Caco-2 (cell line): ENCODE results near the gene CYP2A7. TPM values are rescaled to one million over a fixed set of nuclear protein-coding genes. Genes with fewer than 3 reads are reported as not detected.
"Not testable (repeated sequence)": the region's sequence is repeated elsewhere in the genome, so short reads cannot be mapped to it uniquely, and the experiment has no call there.

Experiments
- BruUV-seq: library from RNA; stranded (reverse); fragments of 400-500 nt; replicated peaks from 2 replicates; lab custom pipeline; 2021; lab: Mats Ljungman, UMichigan
- CTCF ChIA-PET: fragments of 300-600 bp; sonication (Branson Sonifier 250); formaldehyde crosslinking; loops from one replicate; lab custom pipeline; 2022; ENCODE audit warnings: antibody characterized with exemption; lab: Charles Lee
- POLR2A ChIA-PET: fragments of 300-600 bp; sonication (Branson Sonifier 250); formaldehyde crosslinking; loops from one replicate; lab custom pipeline; 2022; ENCODE audit warnings: antibody characterized with exemption; lab: Charles Lee
- DNase-seq, 2 experiments: peaks; one replicate each; pipeline versions ENCODE4 v3.0.0 to v3.0.0-alpha.2; 2020 to 2022
- H3K27me3 ChIP-seq: replicated peaks from 2 replicates; pipeline ENCODE4 v1.6.0; 2011; ENCODE audit warnings: low read length; ENCODE audit not compliant: control insufficient read depth, insufficient read depth
- H3K36me3 ChIP-seq: 2 replicates; pipeline ENCODE4 v1.5.1; 2011; ENCODE audit warnings: low read length; ENCODE audit not compliant: control insufficient read depth, insufficient read depth
- H3K4me1 ChIP-seq: fragments of 250-450 bp; sonication (Bioruptor Pico); 2 replicates; pipeline ENCODE4 v1.5.1; 2020; ENCODE audit warnings: mild to moderate bottlenecking
- H3K4me3 ChIP-seq: 2 replicates; pipeline ENCODE4 v1.5.1; 2011; ENCODE audit warnings: low read depth, mild to moderate bottlenecking, control low read depth, low read length
- H3K9me3 ChIP-seq: fragments of 250-450 bp; sonication (Bioruptor Pico); 2 replicates; pipeline ENCODE4 v1.5.1; 2020; ENCODE audit warnings: mild to moderate bottlenecking, moderate library complexity
- H3K27ac Mint-ChIP-seq: one replicate; pipeline ENCODE4 v1.8.0; 2022; ENCODE audit warnings: mixed read lengths; ENCODE audit not compliant: unreplicated experiment
- H3K27me3 Mint-ChIP-seq: one replicate; pipeline ENCODE4 v1.8.0; 2022; ENCODE audit warnings: mixed read lengths; ENCODE audit not compliant: insufficient read depth, unreplicated experiment
- H3K36me3 Mint-ChIP-seq: one replicate; pipeline ENCODE4 v1.8.0; 2022; ENCODE audit warnings: mild to moderate bottlenecking, mixed read lengths; ENCODE audit not compliant: insufficient read depth, unreplicated experiment
- H3K4me1 Mint-ChIP-seq: one replicate; pipeline ENCODE4 v1.8.0; 2022; ENCODE audit warnings: low read depth, mixed read lengths; ENCODE audit not compliant: unreplicated experiment
- H3K4me3 Mint-ChIP-seq: one replicate; pipeline ENCODE4 v1.8.0; 2022; ENCODE audit warnings: mild to moderate bottlenecking, moderate library complexity, mixed read lengths; ENCODE audit not compliant: unreplicated experiment
- H3K9me3 Mint-ChIP-seq: one replicate; pipeline ENCODE4 v1.8.0; 2022; ENCODE audit warnings: mixed read lengths; ENCODE audit not compliant: unreplicated experiment
- CTCF ChIP-seq, 2 experiments: fragments of 200-600 bp in 1 of 2; IDR thresholded peaks; 1 replicate in 1 of 2; 2 replicates in 1 of 2; pipeline versions ENCODE4 v1.5.1 to v1.8.0; 2011 to 2022; ENCODE audit warnings: antibody characterized with exemption in 1 of 2, control low read depth in 1 of 2, inconsistent platforms in 1 of 2, low read depth in 1 of 2, low read length in 1 of 2, mild to moderate bottlenecking in 1 of 2, moderate library complexity in 1 of 2; ENCODE audit not compliant: insufficient read depth in 1 of 2, severe bottlenecking in 1 of 2, unreplicated experiment in 1 of 2
- intact Hi-C: fragments of 100-400 bp; cut with micrococcal nuclease; formaldehyde crosslinking; loops from one replicate; pipeline ENCODE4 v1.10.0; 2022; ENCODE audit not compliant: unreplicated experiment
- total RNA-seq: library from RNA; stranded (reverse); gene quantifications from 2 replicates; pipeline ENCODE4 v1.2.3, GENCODE V29; 2022

CYP2A7 gene
- total RNA-seq, 1 experiment from 2014 or later = not detected

GRCh38 chr19:40927567-40927966, 45.5 kb upstream of the CYP2A7 start:
- Histone ChIP-seq H3K9me3 (peaks cover 14% of the 10 kb centered on the region), H3K36me3 (no peaks in the 10 kb centered on the region), H3K4me3 (no peak overlapping the region), H3K4me1 (peaks cover 43% of the 10 kb centered on the region), H3K27me3 (no peaks in the 10 kb centered on the region)
- no peak overlapping the region for H3K27ac Mint-ChIP-seq
- no peak overlapping the region for H3K4me3 Mint-ChIP-seq
- POLR2A ChIA-PET = no interaction called here
- DNase-seq = no peak
- H3K9me3 Mint-ChIP-seq = peaks cover 56% of the 10 kb centered on the region
- CTCF ChIA-PET = no interaction called here
- no TSS peak for BruUV-seq
- peaks cover 29% of the 10 kb centered on the region for H3K4me1 Mint-ChIP-seq
- intact Hi-C loops = no loop called here
- TF ChIP-seq CTCF (IDR thresholded peaks at IDR 0.05; ENCODE audit: insufficient read depth in 1 of 2, low read depth in 1 of 2, low read length in 1 of 2, severe bottlenecking in 1 of 2, unreplicated experiment in 1 of 2) = no peak
- H3K27me3 Mint-ChIP-seq = no peaks in the 10 kb centered on the region
- peaks cover 6% of the 10 kb centered on the region for H3K36me3 Mint-ChIP-seq

DNA sequence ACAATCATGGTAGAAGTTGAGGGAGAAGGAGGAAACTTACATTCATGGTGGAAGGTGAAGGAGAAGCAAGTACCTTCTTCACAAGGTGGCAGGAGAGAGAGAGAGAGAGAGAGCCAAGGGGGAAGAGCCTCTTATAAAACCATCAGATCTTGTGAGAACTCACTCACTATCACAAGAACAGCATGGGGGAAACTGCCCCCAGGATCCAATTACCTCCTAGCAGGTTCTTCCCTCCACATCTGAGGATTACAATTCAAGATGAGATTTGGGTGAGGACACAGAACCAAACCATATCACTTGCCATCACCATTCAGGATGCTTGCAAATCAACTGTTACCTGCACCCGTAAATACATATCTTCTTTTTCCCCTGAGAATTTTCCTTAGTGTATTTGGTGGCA, 44.2 kb upstream of the CYP2A7 start:
- H3K27me3 Mint-ChIP-seq, CTCF ChIA-PET, H3K36me3 ChIP-seq, BruUV-seq, H3K27me3 ChIP-seq, H3K4me3 Mint-ChIP-seq, H3K4me3 ChIP-seq, DNase-seq, POLR2A ChIA-PET, intact Hi-C loops: not testable (repeated sequence)
- Mint-ChIP-seq H3K36me3 (peaks cover 19% of the 10 kb centered on the region), H3K4me1 (peaks cover 41% of the 10 kb centered on the region), H3K27ac (peak overlapping the region; percentile 1), H3K9me3 (peaks cover 66% of the 10 kb centered on the region)
- Histone ChIP-seq H3K9me3 (peaks cover 23% of the 10 kb centered on the region), H3K4me1 (peaks cover 53% of the 10 kb centered on the region)

DNA sequence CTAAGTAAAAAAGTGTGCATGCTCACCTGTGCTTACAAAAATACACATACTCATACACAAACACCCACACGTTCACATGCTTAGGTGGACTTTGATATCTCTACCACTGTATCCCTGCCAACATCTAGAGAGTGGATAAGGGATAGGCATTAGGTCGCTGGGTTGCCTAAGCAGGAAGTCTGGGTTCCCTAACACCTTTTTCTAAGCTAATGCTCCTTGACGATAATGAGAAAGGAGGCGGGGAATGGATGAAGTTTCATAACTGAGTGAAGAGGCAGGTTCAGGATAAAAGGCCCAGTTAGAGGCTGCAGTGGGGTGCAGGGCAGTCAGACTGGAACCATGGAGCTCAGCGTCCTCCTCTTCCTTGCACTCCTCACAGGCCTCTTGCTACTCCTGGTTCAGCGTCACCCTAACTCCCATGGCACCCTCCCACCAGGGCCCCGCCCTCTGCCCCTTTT, 41.9 kb upstream of the CYP2A7 start:
- Mint-ChIP-seq H3K27me3 (no peaks in the 10 kb centered on the region), H3K36me3 (peaks cover 32% of the 10 kb centered on the region), H3K4me1 (peaks cover 37% of the 10 kb centered on the region), H3K4me3 (no peak overlapping the region), H3K9me3 (peaks cover 56% of the 10 kb centered on the region), H3K27ac (peak overlapping the region; percentile 96)
- CTCF ChIA-PET = no interaction called here
- H3K27me3 ChIP-seq = no peaks in the 10 kb centered on the region
- intact Hi-C loops = loop anchor here (5.0 kb wide), 1 partner anchor 98 kb away; no protein-coding TSS in a partner anchor
- no peaks in the 10 kb centered on the region for H3K36me3 ChIP-seq
- BruUV-seq = no TSS peak
- DNase-seq = no peak
- no peak for TF ChIP-seq CTCF (IDR thresholded peaks at IDR 0.05; ENCODE audit: insufficient read depth in 1 of 2, low read depth in 1 of 2, low read length in 1 of 2, severe bottlenecking in 1 of 2, unreplicated experiment in 1 of 2)
- H3K9me3 ChIP-seq = peaks cover 37% of the 10 kb centered on the region
- peaks cover 57% of the 10 kb centered on the region for H3K4me1 ChIP-seq
- H3K4me3 ChIP-seq = no peak overlapping the region
- POLR2A ChIA-PET = no interaction called here

DNA sequence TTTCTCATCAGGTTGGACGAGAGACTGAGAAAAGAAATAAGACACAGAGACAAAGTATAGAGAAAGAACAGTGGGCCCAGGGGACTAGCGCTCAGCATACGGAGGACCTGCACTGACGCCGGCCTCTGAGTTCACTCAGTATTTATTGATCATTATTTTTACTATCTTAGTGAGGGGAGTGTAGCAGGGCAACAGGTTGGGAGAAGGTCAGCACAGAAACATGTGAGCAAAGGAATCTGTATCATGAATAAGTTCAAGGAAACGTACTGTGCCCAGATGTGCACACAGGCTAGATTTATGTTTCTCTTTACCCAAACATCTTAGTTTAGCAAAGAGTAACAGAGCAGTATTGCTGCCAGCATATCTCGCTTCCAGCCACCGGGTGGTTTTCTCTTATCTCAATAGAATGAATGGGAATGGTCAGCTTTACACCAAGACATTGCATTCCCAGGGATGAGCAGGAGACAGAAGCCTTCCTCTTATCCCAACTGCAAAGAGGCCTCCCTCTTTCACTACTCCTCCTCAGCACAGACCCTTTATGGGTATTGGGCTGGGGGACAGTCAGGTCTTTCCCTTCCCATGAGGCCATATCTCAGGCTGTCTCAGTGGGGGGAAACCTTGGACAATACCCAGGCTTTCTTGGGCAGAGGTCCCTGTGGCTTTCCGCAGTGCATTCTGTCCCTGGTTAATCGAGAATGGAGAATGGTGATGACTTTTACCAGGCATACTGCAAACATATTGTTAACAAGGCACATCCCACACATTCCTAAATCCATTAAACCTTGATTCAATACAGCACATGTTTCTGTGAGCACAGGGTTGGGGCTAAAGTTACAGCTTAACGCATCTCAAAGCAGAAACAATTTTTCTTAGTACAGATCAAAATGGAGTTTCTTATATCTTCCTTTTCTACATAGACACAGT, 40.5 kb upstream of the CYP2A7 start:
- intact Hi-C loops = loop anchor here (5.0 kb wide), 1 partner anchor 100 kb away; no protein-coding TSS in a partner anchor
- peak in 1 of 2 experiments; percentile 52 for DNase-seq
- Mint-ChIP-seq H3K27ac (peak overlapping the region; percentile 96), H3K36me3 (peaks cover 32% of the 10 kb centered on the region), H3K4me3 (peak overlapping the region; percentile 56), H3K4me1 (peaks cover 28% of the 10 kb centered on the region), H3K9me3 (peaks cover 56% of the 10 kb centered on the region)
- BruUV-seq, H3K36me3 ChIP-seq, H3K4me3 ChIP-seq, H3K27me3 ChIP-seq, POLR2A ChIA-PET, H3K27me3 Mint-ChIP-seq, CTCF ChIA-PET: not testable (repeated sequence)
- H3K4me1 ChIP-seq = peaks cover 48% of the 10 kb centered on the region
- peaks cover 50% of the 10 kb centered on the region for H3K9me3 ChIP-seq
